Frontal cortex (tissue), 4 donors: ENCODE measurements around the gene PFKFB3. TPM values are rescaled to one million over a fixed set of nuclear protein-coding genes. Genes with fewer than 3 reads are reported as not detected.
"Not testable (repeated sequence)": the region's sequence is repeated elsewhere in the genome, so short reads cannot be mapped to it uniquely, and the experiment has no call there.

Source experiments
- DNase-seq, 2 donors: peaks; one replicate each; pipeline ENCODE4 v3.0.0; 2012; ENCODE audit warnings: low spot score in 2 of 2
- FAIRE-seq: peaks from 2 replicates; lab custom pipeline; 2012; peaks lifted over from hg19 to GRCh38; lab: Jason Lieb, UNC
- total RNA-seq: library from RNA; depleted of rRNA; stranded (reverse); fragments of >200 nt; gene quantifications from one replicate; pipeline ENCODE4 v1.2.3, GENCODE V29; 2014
- donor health status: control.
- donor health status: control.
- donor health status: control.

PFKFB3 gene
- total RNA-seq, 1 donor from 2014 or later: 14.3 TPM

DNA sequence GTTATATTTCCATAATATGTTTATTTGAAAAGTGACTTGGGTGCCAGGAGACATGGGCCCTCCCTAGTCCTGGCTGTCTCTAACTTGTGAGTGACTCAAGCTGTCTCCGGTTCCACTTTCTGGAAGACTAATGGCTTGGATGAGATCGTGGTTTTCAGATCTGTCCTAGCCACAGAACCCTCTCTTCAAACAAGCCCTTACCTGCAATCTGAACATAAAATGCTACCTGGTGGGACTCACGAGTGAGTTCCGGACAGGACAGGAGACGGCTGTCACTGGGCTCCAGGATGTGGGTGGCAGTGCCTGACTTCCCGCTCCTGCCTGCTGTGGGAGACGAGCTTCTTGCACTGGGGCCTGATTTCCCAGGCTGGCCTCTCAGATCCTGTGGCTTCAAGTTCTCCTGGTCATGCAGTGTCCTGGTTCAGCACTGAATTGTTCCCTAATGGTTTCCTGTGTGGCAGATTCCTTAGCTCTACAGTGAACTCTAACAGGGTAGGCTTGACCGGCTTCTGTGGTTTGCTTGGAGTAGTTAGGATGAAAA, 26.0 kb upstream of the PFKFB3 start:
- FAIRE-seq (no peak), DNase-seq (no peak)

DNA sequence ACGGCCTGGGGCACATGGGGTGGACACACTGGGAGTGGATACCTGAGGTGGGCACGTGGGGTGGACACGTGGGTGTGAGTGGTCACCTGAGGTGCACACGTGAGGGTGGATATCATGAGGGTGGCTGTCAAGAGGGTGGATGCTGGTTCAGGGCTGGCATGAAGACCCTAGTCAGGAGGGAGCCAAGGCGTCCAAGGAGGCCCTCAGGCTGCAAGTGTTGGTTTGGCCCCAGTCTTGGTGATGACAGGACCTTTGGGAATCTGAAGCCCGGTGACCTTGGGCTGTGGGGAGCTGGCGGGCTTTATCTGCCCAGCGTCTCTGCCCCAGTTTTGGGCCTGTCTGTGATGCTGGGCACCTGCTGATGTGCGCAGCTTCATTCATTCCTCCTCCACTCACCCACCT, 24.9 kb upstream of the PFKFB3 start:
- FAIRE-seq: no peak
- no peak for DNase-seq

DNA sequence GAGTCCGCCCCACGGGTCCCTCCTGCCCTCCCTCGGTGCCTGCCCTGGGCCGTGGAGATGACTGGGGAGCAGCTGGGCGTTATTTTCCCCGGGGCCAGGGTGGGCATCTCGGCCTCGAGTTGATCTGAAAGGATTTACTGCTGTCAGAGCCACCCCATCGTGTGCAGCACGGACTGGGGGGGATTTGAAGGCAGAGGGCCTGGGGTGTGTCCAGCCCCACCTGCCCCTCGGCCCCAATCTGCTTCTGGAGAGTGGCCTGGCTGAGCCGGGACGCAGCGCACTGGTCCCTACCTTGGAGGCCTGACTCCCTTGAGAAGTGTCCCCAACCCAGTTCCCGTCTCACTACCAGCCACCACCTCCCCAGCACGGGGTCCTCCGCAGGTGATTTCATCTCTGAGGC, 24.2 kb upstream of the PFKFB3 start:
- FAIRE-seq (no peak), DNase-seq (no peak)

DNA sequence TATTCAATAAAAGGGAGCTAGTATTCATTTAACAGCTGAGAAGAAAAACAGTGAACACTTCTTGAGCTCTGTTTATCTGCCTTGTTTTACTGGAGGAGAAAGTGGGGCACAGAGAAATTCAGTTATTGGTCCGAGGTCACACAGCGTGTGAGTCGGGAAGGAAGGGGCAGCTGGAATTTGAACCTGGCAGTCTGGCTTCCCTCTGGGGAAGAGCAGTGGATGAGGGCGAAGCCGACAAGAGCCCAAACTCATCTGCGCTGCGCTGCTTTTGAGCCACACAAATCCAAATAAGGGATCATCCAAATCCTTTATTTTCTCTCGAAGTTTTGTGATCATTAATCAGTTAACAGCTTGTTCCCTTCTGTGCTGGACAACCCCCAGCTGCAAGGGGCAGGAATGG, 23.7 kb upstream of the PFKFB3 start:
- no peak for FAIRE-seq

DNA sequence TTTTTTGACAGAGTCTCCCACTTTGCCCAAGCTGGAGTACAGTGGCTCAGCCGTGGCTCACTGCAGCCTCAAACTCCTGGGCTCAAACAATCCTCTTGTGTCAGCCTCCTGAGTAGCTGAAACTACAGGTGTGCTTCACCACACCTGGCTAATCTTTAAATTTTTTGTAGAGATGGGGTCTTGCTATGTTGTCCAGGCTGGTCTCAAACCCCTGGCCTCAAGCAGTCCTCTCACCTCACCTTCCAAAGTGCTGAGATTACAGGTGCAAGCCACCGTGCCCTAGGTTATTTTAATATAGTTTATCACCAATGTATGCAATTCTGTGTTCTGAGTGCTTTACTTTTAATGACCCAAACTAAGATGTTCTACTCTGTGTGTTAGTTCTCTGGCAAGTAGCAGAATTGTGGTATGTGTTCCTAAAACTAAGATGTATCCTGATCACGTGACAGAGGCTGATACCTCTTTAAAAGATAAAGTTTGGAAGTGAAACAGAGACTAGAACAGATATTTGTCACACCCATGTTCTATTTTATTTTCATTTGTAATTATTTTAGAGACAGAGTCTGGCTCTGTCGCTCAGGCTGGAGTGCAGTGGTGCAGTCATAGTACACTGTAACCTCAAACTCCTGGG, 22.1 kb upstream of the PFKFB3 start:
- DNase-seq (no peak), FAIRE-seq (no peak)

More for the DNA sequence above, 23.7 kb upstream of the PFKFB3 start:
- DNase-seq: no peak

DNA sequence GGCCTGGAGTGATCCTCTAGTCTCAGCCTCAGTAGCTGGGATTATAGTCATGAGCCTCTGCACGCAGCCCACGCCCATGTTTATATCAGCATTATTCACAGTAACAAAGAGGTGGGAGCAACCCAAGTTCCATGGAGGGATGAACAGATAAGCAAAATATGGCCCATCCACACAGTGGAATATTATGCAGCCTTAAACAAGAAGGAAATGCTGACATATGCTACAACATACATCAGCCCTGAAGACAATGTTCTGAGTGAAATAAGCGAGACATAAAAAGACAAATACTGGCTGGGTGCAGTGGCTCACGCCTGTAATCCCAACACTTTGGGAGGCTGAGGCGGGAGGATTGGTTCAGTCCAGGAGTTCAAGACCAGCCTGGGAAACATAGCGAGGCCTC, 21.5 kb upstream of the PFKFB3 start:
- FAIRE-seq (no peak), DNase-seq (no peak)

DNA sequence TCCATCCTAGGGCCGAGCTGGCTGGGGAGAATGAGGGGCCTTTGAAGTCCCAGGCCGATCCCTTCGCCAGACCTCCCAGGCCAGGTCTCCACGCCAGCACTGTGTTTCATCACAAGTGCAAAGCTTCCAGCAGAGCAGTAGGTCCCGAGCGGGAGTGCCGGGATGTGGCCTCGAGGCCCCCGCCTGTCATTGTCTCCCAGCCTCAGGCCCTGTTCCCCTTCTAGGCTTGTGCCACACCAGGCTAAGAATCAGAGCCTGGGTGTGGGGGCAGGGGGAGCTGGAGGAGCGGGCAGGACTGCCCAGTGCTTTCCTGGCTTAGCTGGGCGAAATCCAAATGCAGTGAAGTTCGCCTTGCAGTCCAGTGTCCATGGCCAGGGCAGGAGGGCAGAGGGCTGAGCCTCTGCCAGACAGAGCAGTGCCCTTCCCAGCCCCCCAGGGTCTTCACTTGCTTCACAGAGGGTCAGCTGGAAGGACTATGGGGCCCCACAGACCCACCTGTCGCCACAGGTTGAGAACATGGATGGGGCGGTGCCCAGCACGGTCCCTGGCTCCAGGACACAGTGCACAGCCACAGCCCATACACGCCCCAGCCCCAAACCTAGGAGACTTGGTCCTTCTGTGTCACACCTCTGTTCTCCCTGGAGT, 20.2 kb upstream of the PFKFB3 start:
- FAIRE-seq (no peak), DNase-seq (no peak)

DNA sequence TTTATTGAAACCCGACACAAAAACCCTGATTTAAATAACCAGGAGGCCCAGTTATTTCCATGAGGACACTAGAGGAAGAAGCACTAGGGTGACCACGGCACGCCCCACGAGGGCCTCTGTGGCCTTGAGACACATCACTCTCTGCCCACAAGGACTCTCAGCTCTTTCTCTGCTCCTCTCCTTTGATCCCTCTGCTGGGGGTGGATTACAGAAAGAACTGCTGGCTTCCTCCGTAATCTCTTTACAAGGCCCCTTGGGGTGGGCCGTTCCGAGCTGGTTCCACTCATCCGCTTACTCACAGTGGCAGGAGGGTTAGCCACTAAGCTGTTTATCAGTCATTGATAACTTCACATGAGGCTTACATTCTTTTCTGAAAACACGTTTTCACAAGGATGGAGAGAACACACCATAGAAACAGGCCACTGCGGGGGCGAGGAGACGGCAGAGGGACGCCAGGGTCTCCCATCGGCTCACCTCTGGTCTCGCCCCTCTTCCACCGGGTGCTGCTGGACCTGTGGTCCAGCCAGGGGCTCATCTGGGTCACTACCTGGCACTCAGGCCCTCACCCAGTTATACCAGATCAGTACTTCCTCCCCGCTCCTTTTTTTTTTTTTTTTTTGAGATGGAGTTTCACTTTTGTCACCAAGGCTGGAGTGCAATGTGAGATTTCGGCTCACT, 17.6 kb upstream of the PFKFB3 start:
- DNase-seq (no peak), FAIRE-seq (no peak)

DNA sequence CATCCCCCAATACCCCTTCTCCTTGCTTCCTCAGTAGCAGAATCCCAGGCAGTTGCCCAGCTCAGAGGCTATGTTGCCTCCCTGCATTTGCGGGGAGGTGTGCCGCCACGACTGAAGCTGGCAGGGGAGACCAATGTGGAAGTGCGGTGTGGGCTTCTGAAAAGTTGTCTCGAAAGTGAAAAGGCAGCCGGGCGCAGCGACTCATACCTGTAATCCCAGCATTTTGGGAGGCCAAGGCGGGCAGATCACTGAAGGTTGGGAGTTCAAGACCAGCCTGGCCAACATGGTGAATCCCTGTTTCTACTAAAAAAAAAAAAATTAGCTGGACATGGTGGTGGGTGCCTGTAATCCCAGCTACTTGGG, 15.9 kb upstream of the PFKFB3 start:
- DNase-seq (no peak), FAIRE-seq (no peak)

DNA sequence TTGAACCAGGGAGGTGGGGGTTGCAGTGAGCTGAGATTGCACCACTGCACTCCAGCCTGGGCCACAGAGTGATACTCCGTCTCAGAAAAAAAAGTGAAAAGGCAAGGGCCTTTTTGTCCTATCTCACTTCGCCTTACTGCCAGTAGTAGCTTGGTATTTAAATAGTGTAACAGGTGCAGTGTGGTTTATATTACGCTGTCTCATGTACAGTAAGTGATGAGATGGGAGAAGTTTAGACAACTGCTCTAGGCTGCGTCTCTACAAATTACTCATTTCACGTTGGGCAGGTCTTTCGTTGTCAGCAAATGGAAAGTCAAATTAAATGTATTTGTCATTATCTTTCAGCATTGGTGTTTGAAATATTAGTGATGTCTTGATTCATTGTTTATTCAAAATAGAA, 15.5 kb upstream of the PFKFB3 start:
- DNase-seq (no peak), FAIRE-seq (no peak)

DNA sequence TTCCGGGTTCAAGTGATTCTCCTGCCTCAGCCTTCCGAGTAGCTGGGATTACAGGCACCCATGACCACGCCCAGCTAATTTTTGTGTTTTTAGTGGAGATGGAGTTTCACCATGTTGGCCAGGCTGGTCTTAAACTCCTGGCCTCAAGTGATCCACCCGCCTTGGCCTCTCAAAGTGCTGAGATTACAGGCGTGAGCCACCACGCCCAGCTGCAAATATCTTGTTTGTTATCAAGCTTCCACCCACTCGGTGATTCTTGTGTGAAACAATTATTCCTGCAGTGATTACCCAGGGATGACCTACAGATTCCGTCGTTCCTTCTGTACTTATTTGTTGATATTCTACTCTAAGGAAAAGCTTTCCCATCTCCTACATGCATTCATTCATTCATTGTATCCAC, 12.7 kb upstream of the PFKFB3 start:
- FAIRE-seq, DNase-seq: not testable (repeated sequence)

DNA sequence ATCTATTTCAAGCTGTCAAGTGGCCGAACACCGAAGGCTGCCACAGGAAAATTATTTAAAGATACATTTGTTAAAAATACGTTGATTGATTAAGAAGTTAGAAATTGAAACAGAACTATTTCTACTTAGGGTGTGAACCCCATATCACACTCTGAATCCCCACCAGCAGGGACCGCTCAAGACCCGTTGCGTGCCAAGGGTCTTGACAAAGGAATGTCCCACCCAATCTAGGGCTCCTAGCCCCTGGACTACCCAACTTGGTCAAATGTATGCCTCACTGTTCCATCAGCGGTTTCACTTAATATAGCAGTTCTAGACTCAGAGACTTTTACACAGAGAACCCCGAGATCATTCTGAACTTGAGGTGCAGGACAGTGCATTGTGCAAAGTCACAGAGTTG, 11.6 kb upstream of the PFKFB3 start:
- DNase-seq (no peak), FAIRE-seq (no peak)

DNA sequence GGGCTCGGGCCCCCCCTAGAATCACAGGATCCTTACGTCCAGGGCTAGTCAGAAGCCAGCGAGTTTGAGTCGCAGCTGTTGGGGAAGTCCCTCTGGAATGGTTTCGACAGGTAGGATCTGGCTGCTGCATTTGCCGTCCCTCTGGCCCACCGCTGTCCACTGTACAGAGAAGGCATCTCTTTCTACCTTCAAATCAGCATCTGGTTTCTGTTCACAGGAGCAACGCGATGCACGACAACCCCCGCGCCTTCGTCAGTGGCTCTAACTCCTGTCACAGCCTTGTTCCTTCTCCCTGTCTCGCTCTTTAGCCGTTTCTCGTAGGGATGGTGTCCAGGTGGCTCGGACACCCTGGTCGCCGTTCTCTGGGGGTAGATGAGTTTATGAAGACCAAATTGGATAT, 11.2 kb upstream of the PFKFB3 start:
- FAIRE-seq: no peak
- DNase-seq: no peak

DNA sequence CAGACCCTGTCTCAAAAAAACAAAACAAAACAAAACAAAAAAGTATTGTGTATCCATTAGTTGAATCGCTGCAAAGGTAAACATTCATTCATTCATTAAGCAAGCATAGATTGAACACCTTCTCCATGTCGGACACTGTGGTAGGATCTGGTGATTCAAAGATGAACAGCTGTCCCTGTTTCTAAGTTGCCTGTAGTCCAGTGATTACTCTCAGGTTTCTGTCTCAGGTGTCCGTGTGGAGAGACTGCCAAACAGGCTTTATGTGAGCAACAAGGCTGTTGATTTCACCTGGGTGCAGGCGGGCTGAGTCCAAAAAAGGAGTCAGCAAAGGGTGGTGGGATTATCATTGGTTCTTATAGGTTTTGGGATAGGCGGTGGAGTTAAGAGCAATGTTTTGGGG, 9.4 kb upstream of the PFKFB3 start:
- not testable (repeated sequence) for FAIRE-seq, DNase-seq

DNA sequence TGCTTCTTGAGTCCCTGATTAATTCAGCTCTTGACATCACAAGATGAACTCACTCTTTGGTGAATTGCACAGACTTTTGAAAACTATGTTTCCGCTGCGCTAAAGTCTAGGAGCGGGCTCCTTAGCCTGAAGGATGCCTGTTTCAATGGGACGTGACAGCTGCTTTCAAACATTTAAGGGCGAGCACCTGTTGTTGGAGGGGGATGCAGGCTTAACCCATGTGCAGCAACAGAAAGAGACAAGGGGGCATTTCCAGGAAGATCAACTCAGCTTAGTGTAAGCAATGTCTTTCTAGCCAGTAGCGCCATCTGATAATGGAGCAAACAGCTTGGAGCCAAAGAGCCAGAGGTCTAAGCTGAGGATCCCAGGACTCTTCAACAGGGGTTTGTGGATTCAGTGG, 8.4 kb upstream of the PFKFB3 start:
- no peak for FAIRE-seq
- no peak for DNase-seq

DNA sequence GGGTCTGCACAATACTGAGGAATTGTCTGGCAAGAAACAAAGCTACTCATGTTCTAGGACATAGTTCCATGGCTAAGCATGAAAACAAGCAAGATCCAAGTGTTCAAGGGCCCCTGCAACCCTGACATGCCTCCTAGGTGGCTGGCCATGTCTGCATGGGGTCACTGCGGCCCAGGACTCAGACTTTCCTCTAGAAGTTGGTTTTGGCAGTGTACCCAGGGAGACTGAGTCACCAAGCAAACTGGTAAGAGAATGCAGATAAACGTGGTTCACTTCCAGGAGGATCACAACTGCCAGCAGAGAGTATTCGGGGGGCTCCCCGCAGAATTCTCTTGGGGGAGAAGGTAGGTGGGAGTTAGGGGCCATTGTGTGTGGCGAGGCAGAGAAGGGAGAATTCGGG, 7.4 kb upstream of the PFKFB3 start:
- DNase-seq: no peak
- no peak for FAIRE-seq

DNA sequence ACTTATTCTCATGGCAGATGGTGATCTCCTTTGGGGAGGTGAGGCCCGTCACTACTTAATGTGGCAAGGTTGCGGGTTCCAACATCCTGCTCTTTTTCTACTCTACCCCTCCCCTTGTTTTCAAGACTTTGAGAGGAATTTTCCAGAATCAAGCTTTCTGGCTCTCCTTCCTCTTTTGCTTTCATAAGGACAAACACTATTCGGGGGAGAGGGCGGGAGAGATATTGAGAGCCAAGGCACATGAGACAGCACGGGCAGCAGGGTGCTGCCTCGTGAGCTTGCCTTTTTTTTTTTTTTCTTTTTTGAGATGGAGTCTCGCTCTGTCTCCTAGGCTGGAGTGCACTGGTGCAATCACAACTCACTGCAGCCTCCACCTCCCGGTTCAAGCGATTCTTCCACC, 6.9 kb upstream of the PFKFB3 start:
- FAIRE-seq (no peak), DNase-seq (no peak)

DNA sequence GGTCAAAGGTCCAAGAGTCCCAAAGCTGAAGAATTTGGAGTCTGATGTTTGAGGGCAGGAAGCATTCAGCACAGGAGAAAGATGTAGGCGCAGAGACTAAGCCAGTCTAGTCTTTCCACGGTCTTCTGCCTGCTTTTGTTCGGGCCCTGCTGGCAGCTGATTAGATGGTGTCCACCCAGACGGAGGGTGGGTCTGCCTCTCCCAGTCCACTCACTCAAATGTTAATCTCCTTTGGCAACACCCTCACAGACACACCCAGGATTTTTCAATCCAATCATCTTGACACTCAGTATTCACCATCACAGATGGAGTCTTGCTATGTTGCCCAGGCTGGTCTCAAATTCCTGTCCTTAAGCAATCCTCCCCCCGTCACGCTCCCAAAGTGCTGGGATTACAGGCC, 6.2 kb upstream of the PFKFB3 start:
- not testable (repeated sequence) for DNase-seq

DNA sequence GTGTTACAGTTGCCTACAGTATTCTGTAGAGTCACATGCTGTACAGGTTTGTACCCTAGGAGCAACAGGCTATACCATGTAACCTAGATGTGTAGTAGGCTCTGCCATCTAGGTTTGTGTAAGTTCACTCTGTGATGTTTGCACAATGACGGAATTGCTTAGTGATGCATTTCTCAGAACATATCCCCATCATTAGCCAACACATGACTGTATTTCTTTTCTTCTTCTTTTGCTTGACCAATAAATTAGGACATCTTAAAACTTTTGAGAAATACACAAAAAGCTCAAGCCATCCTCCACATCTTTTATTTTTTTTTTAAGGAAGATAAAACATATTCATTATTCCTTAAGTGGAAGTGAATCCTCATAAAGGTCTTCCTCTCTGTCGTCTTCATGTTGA, 5.4 kb upstream of the PFKFB3 start:
- FAIRE-seq (no peak), DNase-seq (no peak)

More for the DNA sequence above, 6.2 kb upstream of the PFKFB3 start:
- not testable (repeated sequence) for FAIRE-seq

DNA sequence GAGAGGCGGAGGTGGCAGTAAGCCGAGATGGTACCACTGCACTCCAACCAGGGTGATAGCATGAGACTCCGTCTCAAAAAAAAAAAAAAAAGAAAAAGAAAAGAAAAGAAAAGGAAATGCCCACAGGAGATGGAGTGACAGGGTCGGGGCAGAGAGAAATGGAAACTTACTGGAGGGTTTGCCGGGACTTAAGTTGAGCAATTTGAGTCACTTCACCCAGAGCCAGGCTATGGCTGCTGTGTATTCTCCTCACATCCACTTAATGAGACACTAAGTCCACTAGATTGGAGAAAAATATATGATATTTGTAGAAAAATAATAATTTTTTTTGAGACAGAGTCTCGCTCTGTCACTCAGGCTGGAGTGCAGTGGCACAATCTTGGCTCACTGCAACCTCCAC, 4.6 kb upstream of the PFKFB3 start:
- no peak for DNase-seq
- no peak for FAIRE-seq

DNA sequence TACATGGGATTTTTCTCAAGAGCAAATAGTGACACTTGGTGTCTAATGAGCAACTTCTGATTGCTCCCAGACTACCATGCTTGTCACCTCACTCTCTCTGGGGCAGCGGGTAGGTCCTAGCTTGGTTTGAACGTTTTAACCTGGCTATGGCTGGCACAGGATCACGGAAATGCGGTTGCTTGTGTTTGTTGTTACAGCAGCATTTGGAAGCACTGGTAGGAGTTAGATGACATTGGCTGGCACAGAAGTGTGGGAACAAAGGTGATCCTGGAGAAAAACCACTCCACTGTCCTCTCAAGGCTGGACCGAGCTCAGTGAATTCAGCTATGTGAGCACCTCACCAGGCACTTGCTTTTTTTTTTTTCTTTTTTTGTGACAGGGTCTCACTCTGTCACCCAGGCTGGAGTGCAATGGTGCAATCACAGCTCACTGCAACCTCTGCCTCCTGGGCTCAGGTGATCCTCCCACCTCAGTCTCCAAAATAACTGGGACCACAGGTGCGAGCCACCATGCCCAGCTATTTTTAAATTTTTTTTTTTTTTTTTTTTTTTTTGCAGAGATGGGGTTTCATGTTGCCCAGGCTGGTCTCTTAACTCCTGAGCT, 3.5 kb upstream of the PFKFB3 start:
- no peak for FAIRE-seq
- DNase-seq: no peak
